IMR-90 (cell line): ENCODE results near the gene SLC37A3. TPM values are rescaled to one million over a fixed set of nuclear protein-coding genes. Genes with fewer than 3 reads are reported as not detected.

Experiments
- ATAC-seq: fragments of 200-7000 bp; cut with Tn5 transposase; 2 replicates; pipeline ENCODE4 v1.9.1; 2020; ENCODE audit warnings: low read depth, mild to moderate bottlenecking, moderate library complexity
- BruUV-seq: library from RNA; stranded (reverse); fragments of 400-500 nt; replicated peaks from 2 replicates; lab custom pipeline; 2021; lab: Mats Ljungman, UMichigan
- CTCF ChIA-PET: fragments of 300-600 bp; formaldehyde crosslinking; extraction: SDS; loops from one replicate; lab custom pipeline; 2021; ENCODE audit warnings: antibody characterized with exemption; lab: Yijun Ruan, JAX
- POLR2A ChIA-PET: fragments of 300-600 bp; sonication (Branson Sonifier 250); formaldehyde crosslinking; loops from one replicate; lab custom pipeline; 2022; ENCODE audit warnings: antibody characterized with exemption; ENCODE audit not compliant: unreplicated experiment; lab: Charles Lee
- DNase-seq: peaks from one replicate; pipeline ENCODE4 v3.0.0; 2013
- H2AFZ ChIP-seq: replicated peaks from 2 replicates; pipeline ENCODE3; 2013; ENCODE audit warnings: low read length, mild to moderate bottlenecking; ENCODE audit not compliant: poor library complexity
- H2AK5ac ChIP-seq: 2 replicates; pipeline ENCODE4 v1.6.1; 2013; ENCODE audit warnings: low read depth, low read length, inconsistent platforms
- H2AK9ac ChIP-seq: replicated peaks from 2 replicates; pipeline ENCODE3; 2013; ENCODE audit warnings: mild to moderate bottlenecking, low read depth, low read length, moderate library complexity; ENCODE audit not compliant: poor library complexity
- H2BK120ac ChIP-seq: 2 replicates; pipeline ENCODE4 v1.6.1; 2013; ENCODE audit warnings: low read depth, low read length, inconsistent platforms
- H2BK15ac ChIP-seq: 3 replicates; pipeline ENCODE4 v1.6.1; 2013; ENCODE audit warnings: low read depth, low read length, inconsistent platforms
- H2BK20ac ChIP-seq: 2 replicates; pipeline ENCODE4 v1.6.1; 2013; ENCODE audit warnings: low read depth, mild to moderate bottlenecking, inconsistent platforms, low read length, moderate library complexity
- H2BK5ac ChIP-seq: 2 replicates; pipeline ENCODE4 v1.6.1; 2013; ENCODE audit warnings: mild to moderate bottlenecking, low read depth, low read length, inconsistent platforms; ENCODE audit not compliant: poor library complexity, severe bottlenecking
- H3K14ac ChIP-seq: replicated peaks from 2 replicates; pipeline ENCODE4 v1.6.1; 2013; ENCODE audit warnings: low read depth, low read length, inconsistent platforms
- H3K18ac ChIP-seq: 2 replicates; pipeline ENCODE4 v1.6.1; 2013; ENCODE audit warnings: low read depth, low read length, control low read depth
- H3K23ac ChIP-seq: 2 replicates; pipeline ENCODE4 v1.6.1; 2013; ENCODE audit warnings: low read depth, low read length, inconsistent platforms
- H3K27ac ChIP-seq: 2 replicates; pipeline ENCODE4 v1.5.1; 2013; ENCODE audit warnings: mild to moderate bottlenecking, control low read depth, low read length; ENCODE audit not compliant: insufficient read depth
- H3K27me3 ChIP-seq: 2 replicates; pipeline ENCODE4 v1.6.1; 2013; ENCODE audit warnings: low read length; ENCODE audit not compliant: control insufficient read depth, insufficient read depth
- H3K36me3 ChIP-seq: 2 replicates; pipeline ENCODE4 v1.6.1; 2013; ENCODE audit warnings: low read length, mixed read lengths; ENCODE audit not compliant: control insufficient read depth, insufficient read depth
- H3K4ac ChIP-seq: 2 replicates; pipeline ENCODE4 v1.6.1; 2013; ENCODE audit warnings: low read depth, low read length, inconsistent platforms
- H3K4me1 ChIP-seq: 2 replicates; pipeline ENCODE4 v1.6.1; 2013; ENCODE audit warnings: low read length, mixed read lengths; ENCODE audit not compliant: control insufficient read depth, insufficient read depth
- H3K4me2 ChIP-seq: 2 replicates; pipeline ENCODE4 v1.6.1; 2013; ENCODE audit warnings: low read depth, mild to moderate bottlenecking, control low read depth, low read length, moderate library complexity
- H3K4me3 ChIP-seq: 2 replicates; pipeline ENCODE4 v1.5.1; 2013; ENCODE audit warnings: low read depth, mild to moderate bottlenecking, control low read depth, low read length, moderate library complexity; ENCODE audit not compliant: insufficient read depth
- H3K56ac ChIP-seq: 2 replicates; pipeline ENCODE4 v1.6.1; 2013; ENCODE audit warnings: low read length, inconsistent platforms; ENCODE audit not compliant: insufficient read depth; ENCODE audit errors: extremely low read depth
- H3K79me1 ChIP-seq, 2 experiments: 2 replicates each; pipeline ENCODE4 v1.6.1; 2013; ENCODE audit warnings: low read length in 2 of 2, inconsistent platforms in 1 of 2, low read depth in 1 of 2
- H3K9ac ChIP-seq: 2 replicates; pipeline ENCODE4 v1.6.1; 2013; ENCODE audit warnings: low read depth, low read length, control low read depth
- H3K9me1 ChIP-seq: 2 replicates; pipeline ENCODE4 v1.6.1; 2013; ENCODE audit warnings: low read length, inconsistent platforms; ENCODE audit not compliant: insufficient read depth
- H3K9me3 ChIP-seq: 2 replicates; pipeline ENCODE4 v1.6.1; 2013; ENCODE audit warnings: low read length; ENCODE audit not compliant: control insufficient read depth, insufficient read depth
- H4K20me1 ChIP-seq: 2 replicates; pipeline ENCODE4 v1.6.1; 2013; ENCODE audit warnings: low read length, inconsistent platforms; ENCODE audit not compliant: insufficient read depth
- H4K5ac ChIP-seq: 2 replicates; pipeline ENCODE4 v1.6.1; 2013; ENCODE audit warnings: mild to moderate bottlenecking, low read depth, low read length, control low read depth
- H4K8ac ChIP-seq, 2 experiments: 2 replicates each; pipeline ENCODE4 v1.6.1; 2013; ENCODE audit warnings: low read depth in 2 of 2, low read length in 2 of 2, control low read depth in 1 of 2, inconsistent platforms in 1 of 2
- H4K91ac ChIP-seq: 2 replicates; pipeline ENCODE4 v1.6.1; 2013; ENCODE audit warnings: low read depth, low read length, inconsistent platforms; ENCODE audit not compliant: insufficient read depth
- BHLHE40 ChIP-seq: fragments of 150-350 bp; IDR thresholded peaks from 2 replicates; pipeline ENCODE4 v1.6.1; 2016; ENCODE audit warnings: mild to moderate bottlenecking, low read depth, low read length
- CEBPB ChIP-seq: IDR thresholded peaks from 2 replicates; pipeline ENCODE4 v1.6.1; 2012; ENCODE audit warnings: low read depth, low read length, improper control_type of control experiment
- CHD1 ChIP-seq: IDR thresholded peaks from 2 replicates; pipeline ENCODE4 v1.6.1; 2012; ENCODE audit warnings: low read depth, low read length, improper control_type of control experiment
- FOS ChIP-seq: fragments of 150-350 bp; IDR thresholded peaks from 2 replicates; pipeline ENCODE4 v1.6.1; 2016; ENCODE audit warnings: low read depth, low read length
- MAFK ChIP-seq: IDR thresholded peaks from 2 replicates; pipeline ENCODE4 v1.6.1; 2012; ENCODE audit warnings: low read depth, low read length, improper control_type of control experiment
- MAZ ChIP-seq: IDR thresholded peaks from 2 replicates; pipeline ENCODE4 v1.6.1; 2012; ENCODE audit warnings: low read depth, mild to moderate bottlenecking, low read length, improper control_type of control experiment, moderate library complexity, borderline replicate concordance
- MXI1 ChIP-seq: IDR thresholded peaks from 2 replicates; pipeline ENCODE4 v1.6.1; 2012; ENCODE audit warnings: low read depth, mild to moderate bottlenecking, low read length, moderate library complexity, borderline replicate concordance
- NFE2L2 ChIP-seq: fragments of 150-350 bp; IDR thresholded peaks from 2 replicates; pipeline ENCODE4 v1.6.1; 2016; ENCODE audit warnings: low read depth, mild to moderate bottlenecking, low read length
- POLR2A ChIP-seq: IDR thresholded peaks from 2 replicates; pipeline ENCODE4 v1.6.1; 2012; ENCODE audit warnings: mild to moderate bottlenecking, low read depth, low read length
- RAD21 ChIP-seq: IDR thresholded peaks from 2 replicates; pipeline ENCODE4 v1.6.1; 2012; ENCODE audit warnings: low read length, improper control_type of control experiment
- RCOR1 ChIP-seq: IDR thresholded peaks from 2 replicates; pipeline ENCODE4 v1.6.1; 2012; ENCODE audit warnings: mild to moderate bottlenecking, low read length, improper control_type of control experiment; ENCODE audit not compliant: insufficient replicate concordance
- RFX5 ChIP-seq: IDR thresholded peaks from 2 replicates; pipeline ENCODE4 v1.8.0; 2012; ENCODE audit warnings: low read depth, mild to moderate bottlenecking, low read length, moderate library complexity
- SMC3 ChIP-seq: fragments of 150-350 bp; IDR thresholded peaks from 2 replicates; pipeline ENCODE4 v1.6.1; 2016; ENCODE audit warnings: low read depth, mild to moderate bottlenecking, antibody characterized with exemption, low read length, moderate library complexity
- USF2 ChIP-seq: fragments of 150-350 bp; IDR thresholded peaks from 2 replicates; pipeline ENCODE4 v1.6.1; 2017; ENCODE audit warnings: mild to moderate bottlenecking, antibody characterized with exemption, low read length, low read depth
- WGBS, 2 experiments: methylation state at CpG; one replicate each; pipeline versions ENCODE4 v1.1.5 to v1.1.7; 2013; ENCODE audit warnings: missing lambda C conversion rate in 2 of 2; ENCODE audit not compliant: insufficient read length in 1 of 2; ENCODE audit errors: extremely low coverage in 2 of 2; 5-methylcytosine and 5-hydroxymethylcytosine counted together
- dilution Hi-C: fragments of 300-500 bp; cut with HindIII; formaldehyde crosslinking; loops from one replicate; pipeline ENCODE4 v1.14.3; 2018; ENCODE audit warnings: low sequenced_read_pairs; ENCODE audit not compliant: unreplicated experiment
- in situ Hi-C: fragments of 300-500 bp; cut with MboI; formaldehyde crosslinking; loops from 3 replicates; pipeline ENCODE4 v1.14.3; 2019; ENCODE audit warnings: low sequenced_read_pairs, inconsistent platforms, mixed read lengths
- intact Hi-C: fragments of 100-400 bp; cut with micrococcal nuclease; formaldehyde crosslinking; loops from 2 replicates; pipeline ENCODE4 v1.10.0; 2022
- polyA plus RNA-seq, 3 experiments: library from polyadenylated mRNA; depleted of rRNA; stranded (reverse); fragments of >200 nt; gene quantifications; 2 replicates each; pipeline ENCODE4 v1.2.3, GENCODE V29; 2012; ENCODE audit warnings: low replicate concordance in 1 of 3
- total RNA-seq: library from RNA; depleted of rRNA; stranded (reverse); fragments of >200 nt; gene quantifications from 2 replicates; pipeline ENCODE4 v1.2.3, GENCODE V29; 2012
- TF ChIP-seq, protein P1 (sequence below): fragments of 150-350 bp; IDR thresholded peaks from 2 replicates; pipeline ENCODE4 v1.6.1; 2016; ENCODE audit warnings: low read depth, mild to moderate bottlenecking, low read length, moderate library complexity, borderline replicate concordance
- TF ChIP-seq, protein P2 (sequence below): conservative IDR thresholded peaks from 2 replicates; pipeline ENCODE4 v1.5.1; 2012; ENCODE audit warnings: mild to moderate bottlenecking, low read depth, low read length, improper control_type of control experiment

Gene SLC37A3
- total and polyA plus RNA-seq, 2 of the 4 experiments (the other 2 are of a cell fraction), result 43.2 to 45.3 TPM

DNA sequence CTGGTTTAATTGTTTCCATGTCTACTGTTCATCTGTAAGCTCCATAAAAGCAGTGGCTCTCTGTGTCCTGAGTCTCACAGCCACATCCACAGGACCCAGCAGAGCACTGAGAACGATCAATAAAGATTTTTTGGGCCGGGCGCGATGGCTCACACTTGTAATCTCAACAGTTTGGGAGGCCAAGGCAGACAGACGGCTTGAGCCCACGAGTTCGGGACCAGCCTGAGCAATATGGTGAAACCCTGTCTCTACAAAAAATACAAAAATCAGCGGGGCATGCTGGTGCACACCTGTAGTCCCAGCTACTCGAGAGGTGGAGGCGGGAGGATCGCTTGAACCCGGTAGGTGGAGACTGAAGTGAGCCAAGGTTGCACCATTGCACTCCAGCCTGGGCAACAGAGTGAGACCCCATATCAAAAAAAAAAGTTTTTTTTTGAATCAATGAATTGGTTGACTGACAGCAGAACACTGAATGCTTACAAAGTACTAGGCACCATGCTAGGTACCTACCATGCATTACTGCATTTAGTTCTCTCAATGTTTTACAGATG, 4.5 kb downstream of the SLC37A3 start:
- in situ Hi-C loops, result no loop called here

More for the DNA sequence above, 4.5 kb downstream of the SLC37A3 start:
- Histone ChIP-seq H3K27ac (no peak overlapping the region), H3K4ac (no peak overlapping the region), H3K23ac (no peak overlapping the region), H3K4me2 (no peak overlapping the region), H3K9ac (no peak overlapping the region), H4K91ac (no peak overlapping the region), H4K8ac (no peak overlapping the region), H3K14ac (no peak overlapping the region), H3K4me3 (no peak overlapping the region), H4K5ac (no peak overlapping the region), H3K79me1 (peaks cover 27 to 69% of the 10 kb centered on the region in 2 experiments), H3K18ac (no peak overlapping the region), H3K36me3 (no peaks in the 10 kb centered on the region; the same call in 1 of the 2 replicates), H3K4me1 (peaks cover 4% of the 10 kb centered on the region; the same call in 1 of the 2 replicates), H3K56ac (no peak overlapping the region), H2BK120ac (no peak overlapping the region), H2AFZ (no peak overlapping the region), H2BK5ac (no peak overlapping the region), H2AK9ac (no peak overlapping the region), H3K9me1 (peaks cover 6% of the 10 kb centered on the region; the same call in 1 of the 2 replicates), H3K9me3 (no peaks in the 10 kb centered on the region), H4K20me1 (peaks cover 69% of the 10 kb centered on the region), H2BK20ac (no peak overlapping the region), H3K27me3 (no peaks in the 10 kb centered on the region), H2BK15ac (no peak overlapping the region), H2AK5ac (no peak overlapping the region)
- DNase-seq (no peak), ATAC-seq (no peak)
- CTCF ChIA-PET, result no interaction called here
- no TSS peak for BruUV-seq
- dilution Hi-C loops, result no loop called here
- intact Hi-C loops, result no loop called here
- POLR2A ChIA-PET, result no interaction called here
- TF ChIP-seq CEBPB (no peak), MXI1 (no peak), BHLHE40 (no peak), NFE2L2 (no peak), MAZ (no peak), RCOR1 (no peak), MAFK (no peak), SMC3 (no peak), RFX5 (no peak), USF2 (no peak), RAD21 (no peak), POLR2A (no peak), CHD1 (no peak), FOS (no peak)
- TF ChIP-seq, protein P1, sequence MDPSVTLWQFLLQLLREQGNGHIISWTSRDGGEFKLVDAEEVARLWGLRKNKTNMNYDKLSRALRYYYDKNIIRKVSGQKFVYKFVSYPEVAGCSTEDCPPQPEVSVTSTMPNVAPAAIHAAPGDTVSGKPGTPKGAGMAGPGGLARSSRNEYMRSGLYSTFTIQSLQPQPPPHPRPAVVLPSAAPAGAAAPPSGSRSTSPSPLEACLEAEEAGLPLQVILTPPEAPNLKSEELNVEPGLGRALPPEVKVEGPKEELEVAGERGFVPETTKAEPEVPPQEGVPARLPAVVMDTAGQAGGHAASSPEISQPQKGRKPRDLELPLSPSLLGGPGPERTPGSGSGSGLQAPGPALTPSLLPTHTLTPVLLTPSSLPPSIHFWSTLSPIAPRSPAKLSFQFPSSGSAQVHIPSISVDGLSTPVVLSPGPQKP, result no peak
- TF ChIP-seq, protein P2, sequence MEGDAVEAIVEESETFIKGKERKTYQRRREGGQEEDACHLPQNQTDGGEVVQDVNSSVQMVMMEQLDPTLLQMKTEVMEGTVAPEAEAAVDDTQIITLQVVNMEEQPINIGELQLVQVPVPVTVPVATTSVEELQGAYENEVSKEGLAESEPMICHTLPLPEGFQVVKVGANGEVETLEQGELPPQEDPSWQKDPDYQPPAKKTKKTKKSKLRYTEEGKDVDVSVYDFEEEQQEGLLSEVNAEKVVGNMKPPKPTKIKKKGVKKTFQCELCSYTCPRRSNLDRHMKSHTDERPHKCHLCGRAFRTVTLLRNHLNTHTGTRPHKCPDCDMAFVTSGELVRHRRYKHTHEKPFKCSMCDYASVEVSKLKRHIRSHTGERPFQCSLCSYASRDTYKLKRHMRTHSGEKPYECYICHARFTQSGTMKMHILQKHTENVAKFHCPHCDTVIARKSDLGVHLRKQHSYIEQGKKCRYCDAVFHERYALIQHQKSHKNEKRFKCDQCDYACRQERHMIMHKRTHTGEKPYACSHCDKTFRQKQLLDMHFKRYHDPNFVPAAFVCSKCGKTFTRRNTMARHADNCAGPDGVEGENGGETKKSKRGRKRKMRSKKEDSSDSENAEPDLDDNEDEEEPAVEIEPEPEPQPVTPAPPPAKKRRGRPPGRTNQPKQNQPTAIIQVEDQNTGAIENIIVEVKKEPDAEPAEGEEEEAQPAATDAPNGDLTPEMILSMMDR, result no peak
- 98% methylated on average over 7 of the region's 12 CpGs; no CpG with 5 or more reads in 1 of the 2 experiments for WGBS, 2 experiments
